Melanocyte of skin (primary cell): ENCODE results near the gene ISG20L2. TPM values are rescaled to one million over a fixed set of nuclear protein-coding genes. Genes with fewer than 3 reads are reported as not detected.

ENCODE experiments used
- total RNA-seq, 2 donors: library from RNA; depleted of rRNA; stranded (reverse); fragments of >200 nt; gene quantifications; 2 replicates each; pipeline ENCODE4 v1.2.3, GENCODE V29; 2012

Gene ISG20L2, protein sequence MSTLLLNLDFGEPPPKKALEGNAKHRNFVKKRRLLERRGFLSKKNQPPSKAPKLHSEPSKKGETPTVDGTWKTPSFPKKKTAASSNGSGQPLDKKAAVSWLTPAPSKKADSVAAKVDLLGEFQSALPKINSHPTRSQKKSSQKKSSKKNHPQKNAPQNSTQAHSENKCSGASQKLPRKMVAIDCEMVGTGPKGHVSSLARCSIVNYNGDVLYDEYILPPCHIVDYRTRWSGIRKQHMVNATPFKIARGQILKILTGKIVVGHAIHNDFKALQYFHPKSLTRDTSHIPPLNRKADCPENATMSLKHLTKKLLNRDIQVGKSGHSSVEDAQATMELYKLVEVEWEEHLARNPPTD
- total RNA-seq: 10 to 100 TPM; 22.4 to 25.0 TPM

GRCh38 chr1:156728599-156729462 lies at the start of gene ISG20L2:
Gene ISG20L2, minus strand, starts transcription at chr1:156728766. Its CDS starts 1,114 bp downstream, at chr1:156727652.

DNA sequence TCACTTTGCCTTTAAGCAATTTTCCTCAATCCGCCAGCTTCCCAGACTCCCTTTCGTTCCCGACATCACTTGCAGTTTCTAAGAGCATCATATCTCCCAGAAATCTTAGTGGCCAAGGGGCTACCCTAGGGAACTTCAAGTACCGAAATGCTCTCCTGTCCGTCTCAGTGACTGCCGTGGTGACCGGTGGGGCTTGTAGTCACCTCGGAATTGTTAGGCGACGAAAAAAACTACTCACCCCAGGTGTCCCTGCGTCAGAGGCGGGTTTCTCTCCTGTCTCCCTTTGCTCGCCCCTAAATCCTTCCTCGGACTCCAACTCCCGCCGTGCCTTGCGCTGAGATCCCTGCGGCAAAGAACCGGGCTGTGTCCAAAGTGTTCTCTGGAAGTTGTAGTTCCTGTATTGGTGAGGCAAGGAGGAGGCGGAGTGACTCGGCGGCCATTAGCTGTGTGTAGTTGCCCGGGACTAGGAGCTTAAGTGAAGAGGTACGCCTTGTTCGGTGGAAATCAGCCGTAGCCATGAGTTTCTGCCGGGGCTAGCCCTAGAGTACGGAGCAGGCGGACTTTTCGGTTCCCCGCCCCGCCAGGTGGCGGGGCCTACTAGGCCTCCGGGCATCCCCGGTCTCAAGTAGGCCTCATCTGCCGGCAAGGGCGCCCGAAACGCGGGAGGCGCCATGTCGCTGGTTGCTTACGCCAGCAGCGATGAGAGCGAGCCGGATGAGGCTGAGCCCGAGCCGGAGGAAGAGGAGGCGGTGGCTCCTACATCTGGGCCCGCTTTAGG lies 38.7 kb upstream of the ISG20L2 start, which contains the start of gene PRCC:
Gene PRCC (plus strand): TSS at position 435 of the 778 bp plus-strand sequence. CDS start 237 bp downstream, at position 672.

DNA sequence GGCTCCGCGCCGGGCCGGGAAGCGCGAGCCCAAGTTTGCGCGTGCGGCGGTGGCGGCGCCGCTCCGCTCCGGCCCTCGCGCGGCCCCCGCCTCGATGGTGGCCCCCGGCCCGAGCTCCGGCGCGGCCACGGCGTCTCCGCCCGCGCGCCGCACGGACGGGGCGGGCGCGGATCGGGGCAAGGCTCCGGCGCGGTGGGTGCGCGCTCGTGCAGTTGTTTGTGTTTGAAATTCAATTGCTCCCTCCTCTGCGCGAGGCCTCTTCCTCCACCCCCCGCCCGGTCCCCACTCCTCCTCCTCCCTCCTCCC lies 22.8 kb upstream of the ISG20L2 start, which contains the start of gene HDGF:
Gene HDGF (minus strand): TSS at position 225 of the 306 bp plus-strand sequence. CDS start 246 bp downstream, outside the sequence.

DNA sequence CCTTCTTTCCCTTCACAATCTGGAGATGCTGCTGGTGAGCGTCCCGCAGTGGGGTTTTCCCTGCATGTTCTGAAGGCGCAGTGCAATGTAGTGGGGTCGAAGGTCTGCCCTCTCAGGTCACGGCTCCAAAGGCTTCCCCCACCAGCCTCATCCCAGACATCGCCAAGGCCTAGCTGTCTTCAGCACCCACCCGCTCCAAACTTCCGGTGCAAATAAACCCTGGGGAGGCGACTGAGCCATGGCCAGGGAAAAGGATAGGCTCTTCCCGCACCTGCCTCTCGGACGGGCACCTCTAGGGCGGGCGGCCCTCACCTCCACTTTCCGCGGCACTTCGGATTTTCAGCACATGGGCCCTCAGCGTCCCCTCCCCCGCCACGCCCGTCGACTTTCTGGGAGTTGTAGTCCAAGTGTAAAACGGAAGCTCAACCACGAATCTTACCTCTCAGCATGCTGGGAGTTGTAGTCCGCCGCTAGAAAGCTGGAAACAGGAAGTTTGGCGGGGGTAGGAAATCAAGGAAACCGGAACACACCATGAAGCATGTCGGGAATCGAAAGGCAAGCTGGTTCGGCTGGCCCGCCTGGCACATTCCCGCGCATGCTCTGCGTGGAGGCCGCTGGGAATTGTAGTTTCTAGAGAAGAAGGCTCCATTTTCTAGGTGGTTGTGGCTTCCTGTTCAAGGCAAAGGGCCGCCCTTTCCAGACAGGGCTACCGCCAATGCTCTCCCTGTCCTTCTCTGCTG lies 12.3 kb upstream of the ISG20L2 start, which contains the start of gene MRPL24:
Gene MRPL24 (minus strand): TSS at position 348 of the 740 bp plus-strand sequence. CDS start 2,384 bp downstream, outside the sequence.

GRCh38 chr1:156727926-156728598 lies 504 bp downstream of the ISG20L2 start, which contains the start of gene METTL25B:
Gene METTL25B, plus strand, starts transcription at chr1:156728469. Its CDS starts 636 bp downstream, at chr1:156729105.

DNA sequence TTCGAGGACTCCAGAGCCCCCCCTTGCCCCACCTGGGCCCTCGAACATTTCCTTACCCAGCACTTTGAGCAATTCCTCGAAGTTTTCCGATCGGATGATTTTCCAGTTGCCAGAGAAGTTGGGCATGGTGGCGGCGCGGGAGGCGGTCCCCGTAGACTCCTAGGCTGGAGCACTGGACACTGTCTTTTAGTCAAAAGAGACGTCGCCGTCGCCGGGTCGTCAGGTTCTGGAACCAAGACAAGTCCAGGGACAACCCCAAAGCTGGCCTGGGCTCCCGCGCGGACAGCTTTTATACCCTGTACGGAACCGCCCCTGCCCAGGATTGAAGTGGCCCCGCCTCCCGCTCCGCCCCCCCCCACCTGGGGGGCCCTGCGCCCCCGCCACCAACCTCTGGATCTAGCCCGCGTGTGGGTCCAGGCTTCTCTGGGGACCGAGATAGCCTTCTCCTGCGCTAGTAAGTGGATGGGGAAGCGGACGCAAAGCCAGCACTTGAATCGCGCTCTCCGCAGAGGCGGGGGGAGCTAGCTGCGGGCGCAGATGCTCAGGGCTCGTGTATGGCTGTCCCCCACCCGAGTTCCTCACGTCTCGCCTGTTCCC lies 23.1 kb downstream of the ISG20L2 start, which contains the start of gene CRABP2:
Gene CRABP2 (minus strand): TSS at position 263 of the 597 bp plus-strand sequence. CDS start 137 bp downstream, at position 126.

DNA sequence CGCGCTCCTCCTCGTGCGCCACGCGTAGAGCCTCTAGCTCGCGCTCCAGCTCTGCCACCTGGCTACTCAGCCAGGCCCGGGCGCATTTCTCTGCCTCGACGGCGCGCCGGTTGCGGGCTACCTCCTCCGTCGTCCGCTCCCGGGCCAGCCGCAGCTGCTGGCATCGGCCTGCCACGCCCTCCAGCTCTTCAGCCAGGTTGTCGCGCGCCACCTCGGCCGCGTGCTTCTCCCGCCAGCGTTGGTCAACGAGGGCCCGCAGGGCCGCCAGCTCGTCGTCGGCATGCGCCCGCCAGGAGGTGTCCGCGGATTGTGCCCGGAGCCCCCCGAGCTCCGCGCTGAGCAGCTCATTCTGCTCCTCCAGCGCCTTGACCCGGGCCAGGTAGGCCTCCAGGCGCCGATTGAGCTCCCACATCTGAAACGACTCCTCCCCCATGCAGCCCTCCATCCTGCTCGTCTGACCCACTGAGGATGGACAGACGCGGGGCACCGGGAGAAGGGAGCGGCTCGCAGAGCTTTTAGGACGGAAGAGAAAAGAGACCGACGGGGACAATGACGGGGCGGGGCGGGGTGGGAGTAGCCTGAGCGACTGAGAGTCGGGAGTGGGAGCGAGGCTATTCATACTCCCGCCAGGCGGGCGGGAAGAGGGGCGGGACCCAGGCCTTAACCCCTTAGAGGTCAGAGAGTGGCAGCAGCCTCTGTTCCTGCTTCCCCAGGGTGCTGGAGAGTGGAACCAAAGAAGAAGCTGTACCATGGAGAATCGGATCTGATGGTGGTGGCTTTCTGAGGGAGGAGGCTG lies 51.5 kb downstream of the ISG20L2 start, which contains the start of gene NES:
Gene NES (minus strand): TSS at position 588 of the 796 bp plus-strand sequence. CDS start 143 bp downstream, at position 445.

Other genes starting within 250 kb of the ISG20L2 start
- 10 to 100 TPM; 17.6 to 18.2 TPM for gene MEF2D, start 228.0 kb downstream of the ISG20L2 start, total RNA-seq
- gene IQGAP3, start 156.2 kb downstream of the ISG20L2 start, total RNA-seq: 10 to 100 TPM; 26.8 to 31.6 TPM
- gene TTC24, start 149.0 kb downstream of the ISG20L2 start, total RNA-seq: not detected
- gene NAXE, start 137.0 kb downstream of the ISG20L2 start, total RNA-seq: 100 to 1,000 TPM; 112 to 129 TPM
- gene GPATCH4, start 127.3 kb downstream of the ISG20L2 start, total RNA-seq: 10 to 100 TPM; 18.2 to 26.6 TPM
- gene HAPLN2, start 109.4 kb downstream of the ISG20L2 start, total RNA-seq: not detected
- 100 to 1,000 TPM in 1 of 2 donors, 10 to 100 TPM in 1; 25.0 to 131 TPM for gene BCAN, start 86.6 kb downstream of the ISG20L2 start, total RNA-seq
- 10 to 100 TPM; 14.8 to 26.6 TPM for gene NES, start 51.4 kb downstream of the ISG20L2 start, total RNA-seq
- 1 to 10 TPM in 1 of 2 donors, not detected in 1; 1.7 TPM for gene CRABP2, start 23.2 kb downstream of the ISG20L2 start, total RNA-seq
- 10 to 100 TPM in 1 of 2 donors, 1 to 10 TPM in 1; 7.3 to 15.1 TPM for gene METTL25B, start 297 bp downstream of the ISG20L2 start, total RNA-seq
- 10 to 100 TPM; 37.5 to 42.0 TPM for gene MRPL24, start 12.3 kb upstream of the ISG20L2 start, total RNA-seq
- gene HDGF, start 22.9 kb upstream of the ISG20L2 start, total RNA-seq: 100 to 1,000 TPM; 125 to 176 TPM
- 10 to 100 TPM; 20.0 to 22.0 TPM for gene PRCC, start 38.8 kb upstream of the ISG20L2 start, total RNA-seq
- not detected for gene SH2D2A, start 88.1 kb upstream of the ISG20L2 start, total RNA-seq
- gene INSRR, start 130.4 kb upstream of the ISG20L2 start, total RNA-seq: not detected
- under 1 TPM in 1 of 2 donors, not detected in 1; under 0.01 TPM for gene NTRK1, start 132.1 kb upstream of the ISG20L2 start, total RNA-seq
- not detected for gene PEAR1, start 165.0 kb upstream of the ISG20L2 start, total RNA-seq
- not detected for gene LRRC71, start 191.9 kb upstream of the ISG20L2 start, total RNA-seq